AML-193 (cell line): ENCODE measurements around the gene RNGTT.
"Not testable (repeated sequence)": the region's sequence is repeated elsewhere in the genome, so short reads cannot be mapped to it uniquely, and the experiment has no call there.

Experiments
- DNase-seq, 2 experiments: peaks; one replicate each; lab custom pipeline; 2025; lab: John Stamatoyannopoulos, UW

The RNGTT gene

GRCh38 chr6:88722686-88723085 lies 240.7 kb downstream of the RNGTT start:
- DNase-seq = no peak

- DNase-seq = not testable (repeated sequence)
Measured at GRCh38 chr6:88716399-88716798, 247.0 kb downstream of the RNGTT start.

GRCh38 chr6:88712243-88712936 lies 251.0 kb downstream of the RNGTT start:
- no peak for DNase-seq

- no peak for DNase-seq
Measured at GRCh38 chr6:88709819-88710246, 253.6 kb downstream of the RNGTT start.

- no peak for DNase-seq
Measured at GRCh38 chr6:88708197-88708744, 255.1 kb downstream of the RNGTT start.

- no peak for DNase-seq
Measured at GRCh38 chr6:88705601-88706000, 257.8 kb downstream of the RNGTT start.

GRCh38 chr6:88704980-88705379 lies 258.4 kb downstream of the RNGTT start:
- DNase-seq = no peak

- no peak for DNase-seq
Measured at GRCh38 chr6:88702956-88703556, 260.4 kb downstream of the RNGTT start.

GRCh38 chr6:88698661-88699060 lies 264.8 kb downstream of the RNGTT start:
- no peak for DNase-seq

- no peak for DNase-seq
Measured at GRCh38 chr6:88695937-88696336, 267.5 kb downstream of the RNGTT start.

GRCh38 chr6:88683734-88684133 lies 279.7 kb downstream of the RNGTT start:
- no peak for DNase-seq

GRCh38 chr6:88680654-88681053 lies 282.8 kb downstream of the RNGTT start:
- DNase-seq = no peak

GRCh38 chr6:88679841-88680240 lies 283.6 kb downstream of the RNGTT start:
- no peak for DNase-seq

GRCh38 chr6:88677356-88677755 lies 286.1 kb downstream of the RNGTT start:
- DNase-seq = no peak

GRCh38 chr6:88671624-88672023 lies 291.8 kb downstream of the RNGTT start:
- no peak for DNase-seq

GRCh38 chr6:88670369-88670768 lies 293.0 kb downstream of the RNGTT start:
- DNase-seq = no peak

- no peak for DNase-seq
Measured at GRCh38 chr6:88669475-88669874, 293.9 kb downstream of the RNGTT start.

GRCh38 chr6:88666901-88667300 lies 296.5 kb downstream of the RNGTT start:
- DNase-seq = no peak

- no peak for DNase-seq
Measured at GRCh38 chr6:88665131-88665530, 298.3 kb downstream of the RNGTT start.

GRCh38 chr6:88663801-88664200 lies 299.6 kb downstream of the RNGTT start:
- no peak for DNase-seq

- no peak for DNase-seq
Measured at GRCh38 chr6:88662653-88663174, 300.7 kb downstream of the RNGTT start.

GRCh38 chr6:88662163-88662580 lies 301.2 kb downstream of the RNGTT start:
- DNase-seq = no peak

GRCh38 chr6:88661136-88661535 lies 302.3 kb downstream of the RNGTT start:
- no peak for DNase-seq
